Ectodermal cell (in vitro differentiated cells): ENCODE results near the gene RASGEF1B.

Experiments used
- H3K27ac ChIP-seq: 2 replicates; pipeline ENCODE4 v1.7.0; 2013; ENCODE audit warnings: mild to moderate bottlenecking, low read depth, low read length; ENCODE audit not compliant: insufficient read depth, poor library complexity, severe bottlenecking
- H3K27me3 ChIP-seq: 2 replicates; pipeline ENCODE4 v1.7.0; 2013; ENCODE audit warnings: mild to moderate bottlenecking, low read length; ENCODE audit not compliant: insufficient read depth, control insufficient read depth, poor library complexity, severe bottlenecking
- H3K36me3 ChIP-seq: one replicate; pipeline ENCODE4 v1.7.0; 2013; ENCODE audit warnings: low read length; ENCODE audit not compliant: control insufficient read depth, insufficient read depth
- H3K4me1 ChIP-seq: one replicate; pipeline ENCODE4 v1.7.0; 2013; ENCODE audit warnings: low read length; ENCODE audit not compliant: control insufficient read depth, insufficient read depth
- H3K4me3 ChIP-seq: 2 replicates; pipeline ENCODE4 v1.7.0; 2013; ENCODE audit warnings: low read depth, low read length, control low read depth; ENCODE audit not compliant: insufficient read depth
- H3K9me3 ChIP-seq: 2 replicates; pipeline ENCODE4 v1.7.0; 2013; ENCODE audit warnings: mild to moderate bottlenecking, low read length, moderate library complexity; ENCODE audit not compliant: control insufficient read depth
- WGBS, 2 experiments: methylation state at CpG; one replicate each; pipeline ENCODE4 v1.1.7; 2013; ENCODE audit warnings: missing lambda C conversion rate in 2 of 2; 5-methylcytosine and 5-hydroxymethylcytosine counted together

RASGEF1B gene

GRCh38 chr4:81376720-81377119, 95.0 kb downstream of the RASGEF1B start:
- no peaks in the 10 kb centered on the region for H3K4me1 ChIP-seq
- no peaks in the 10 kb centered on the region for H3K36me3 ChIP-seq
- no peaks in the 10 kb centered on the region for H3K27me3 ChIP-seq
- 86 to 98% methylated on average over 2 of the region's 2 CpGs for WGBS, 2 experiments
- H3K9me3 ChIP-seq, result no peaks in the 10 kb centered on the region
- H3K4me3 ChIP-seq, result no peak overlapping the region
- H3K27ac ChIP-seq, result no peak overlapping the region
